NCI-H69 (cell line): ENCODE measurements around the gene ZNF487.
"Not testable (repeated sequence)": the region's sequence is repeated elsewhere in the genome, so short reads cannot be mapped to it uniquely, and the experiment has no call there.

Experiments
- DNase-seq: peaks from one replicate; lab custom pipeline; 2025; lab: John Stamatoyannopoulos, UW

ZNF487 gene

GRCh38 chr10:43436291-43437140, at the start of gene ZNF487:
Gene ZNF487 (plus strand): TSS chr10:43437111. CDS start chr10:43475814, 38,703 bp downstream.
- DNase-seq, result peak; percentile 84

- no peak for DNase-seq
Measured at GRCh38 chr10:43387678-43388032, 49.3 kb upstream of the ZNF487 start.

GRCh38 chr10:43389867-43390266, 47.0 kb upstream of the ZNF487 start:
- no peak for DNase-seq

GRCh38 chr10:43390333-43390732, 46.6 kb upstream of the ZNF487 start:
- DNase-seq, result no peak

- DNase-seq, result peak; percentile 3
Measured at GRCh38 chr10:43390759-43391158, 46.2 kb upstream of the ZNF487 start.

- DNase-seq, result no peak
Measured at GRCh38 chr10:43391496-43391895, 45.4 kb upstream of the ZNF487 start.

- no peak for DNase-seq
Measured at GRCh38 chr10:43392748-43393147, 44.2 kb upstream of the ZNF487 start.

- not testable (repeated sequence) for DNase-seq
Measured at GRCh38 chr10:43393186-43393585, 43.7 kb upstream of the ZNF487 start.

- DNase-seq, result no peak
Measured at GRCh38 chr10:43393606-43394360, 43.1 kb upstream of the ZNF487 start.

GRCh38 chr10:43394868-43395267, 42.0 kb upstream of the ZNF487 start:
- DNase-seq, result no peak

GRCh38 chr10:43395571-43396060, 41.3 kb upstream of the ZNF487 start:
- peak; percentile 63 for DNase-seq

GRCh38 chr10:43396061-43396927, 40.6 kb upstream of the ZNF487 start:
- peak; percentile 88 for DNase-seq

- DNase-seq, result peak; percentile 91
Measured at GRCh38 chr10:43396928-43397624, 39.8 kb upstream of the ZNF487 start.

- no peak for DNase-seq
Measured at GRCh38 chr10:43398939-43399319, 38.0 kb upstream of the ZNF487 start.

- peak; percentile 9 for DNase-seq
Measured at GRCh38 chr10:43399320-43400310, 37.3 kb upstream of the ZNF487 start.

GRCh38 chr10:43401627-43402026, 35.3 kb upstream of the ZNF487 start:
- DNase-seq, result peak; percentile 18

GRCh38 chr10:43402176-43402575, 34.7 kb upstream of the ZNF487 start:
- DNase-seq, result no peak

GRCh38 chr10:43402880-43403452, 33.9 kb upstream of the ZNF487 start:
- no peak for DNase-seq

GRCh38 chr10:43403911-43404703, 32.8 kb upstream of the ZNF487 start:
- DNase-seq, result peak; percentile 21
